Transverse colon (tissue), 1 donor: ENCODE results near the gene MACROH2A1.

Experiments used
- EP300 ChIP-seq: sonication (generic); formaldehyde crosslinking; IDR thresholded peaks from one replicate; pipeline ENCODE4 v1.6.1; 2017; ENCODE audit warnings: antibody characterized with exemption, low read depth
- POLR2A ChIP-seq: fragments of 450-650 bp; IDR thresholded peaks from one replicate; pipeline ENCODE4 v1.6.1; 2016; ENCODE audit warnings: antibody characterized with exemption, mild to moderate bottlenecking, moderate library complexity

- TF ChIP-seq POLR2A (no peak), EP300 (no peak)
Measured at GRCh38 chr5:135383803-135384495, 15.1 kb downstream of the MACROH2A1 start.
